GM12892 (cell line): ENCODE measurements around the gene TSPAN9.

ENCODE experiments used
- DNase-seq: peaks from one replicate; pipeline ENCODE4 v3.0.0; 2011; ENCODE audit not compliant: insufficient read length
- FAIRE-seq: peaks from 2 replicates; lab custom pipeline; 2011; peaks lifted over from hg19 to GRCh38; lab: Jason Lieb, UNC
- POLR2A ChIP-seq: IDR thresholded peaks from 2 replicates; pipeline ENCODE4 v1.6.1; 2011; ENCODE audit warnings: low read depth, low read length, control low read depth
- POLR2AphosphoS5 ChIP-seq: IDR thresholded peaks from 2 replicates; pipeline ENCODE4 v1.6.1; 2011; ENCODE audit warnings: low read depth, low read length, control low read depth
- TAF1 ChIP-seq: IDR thresholded peaks from 2 replicates; pipeline ENCODE4 v1.6.1; 2011; ENCODE audit warnings: low read depth, mild to moderate bottlenecking, control low read depth, low read length, borderline replicate concordance

TSPAN9 gene

DNA sequence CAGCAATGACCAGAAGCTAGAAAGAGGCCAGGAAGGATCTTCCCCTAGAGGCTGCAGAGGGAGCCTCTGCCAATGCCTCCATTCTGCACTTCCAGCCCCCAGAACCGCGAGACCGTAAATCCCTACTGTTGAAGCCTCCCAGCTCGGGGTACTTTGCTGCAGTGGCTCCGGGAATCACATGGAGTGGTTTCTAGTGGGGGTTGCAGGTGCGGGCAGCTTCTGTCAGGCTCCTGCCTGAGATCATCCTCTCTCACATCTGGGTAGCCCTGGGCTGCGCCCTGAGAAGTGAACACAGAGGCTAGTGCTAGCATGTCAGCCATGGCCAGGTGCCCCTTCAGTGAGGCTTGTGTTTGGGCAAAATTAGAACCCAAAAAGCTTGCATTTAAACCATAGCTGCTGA, 67.3 kb downstream of the TSPAN9 start:
- DNase-seq (no peak), FAIRE-seq (no peak)
- TF ChIP-seq TAF1: no peak
- TF ChIP-seq POLR2A: no peak
- no peak for TF ChIP-seq POLR2AphosphoS5

DNA sequence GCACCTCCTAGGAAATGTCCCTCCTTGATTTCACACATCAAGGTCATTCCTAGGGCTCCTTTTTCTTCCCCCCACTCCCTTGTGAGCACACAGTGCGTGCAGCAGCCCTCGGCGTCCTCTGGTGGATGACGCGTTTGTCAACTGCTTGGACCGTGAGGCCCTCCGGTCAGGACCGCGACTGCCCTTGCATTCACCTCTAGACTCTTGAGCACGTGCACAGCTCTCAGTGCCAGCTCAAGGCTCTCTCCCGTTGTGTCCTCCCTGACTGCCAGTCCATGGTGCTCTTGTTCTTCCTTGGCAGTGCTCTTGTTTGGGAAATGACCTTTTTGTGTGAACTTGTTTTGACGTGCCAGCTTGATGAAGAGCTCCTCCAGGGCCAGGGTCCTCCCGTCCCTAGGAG, 67.9 kb downstream of the TSPAN9 start:
- FAIRE-seq (no peak), DNase-seq (no peak)
- TF ChIP-seq POLR2AphosphoS5 (no peak), TAF1 (no peak), POLR2A (no peak)

DNA sequence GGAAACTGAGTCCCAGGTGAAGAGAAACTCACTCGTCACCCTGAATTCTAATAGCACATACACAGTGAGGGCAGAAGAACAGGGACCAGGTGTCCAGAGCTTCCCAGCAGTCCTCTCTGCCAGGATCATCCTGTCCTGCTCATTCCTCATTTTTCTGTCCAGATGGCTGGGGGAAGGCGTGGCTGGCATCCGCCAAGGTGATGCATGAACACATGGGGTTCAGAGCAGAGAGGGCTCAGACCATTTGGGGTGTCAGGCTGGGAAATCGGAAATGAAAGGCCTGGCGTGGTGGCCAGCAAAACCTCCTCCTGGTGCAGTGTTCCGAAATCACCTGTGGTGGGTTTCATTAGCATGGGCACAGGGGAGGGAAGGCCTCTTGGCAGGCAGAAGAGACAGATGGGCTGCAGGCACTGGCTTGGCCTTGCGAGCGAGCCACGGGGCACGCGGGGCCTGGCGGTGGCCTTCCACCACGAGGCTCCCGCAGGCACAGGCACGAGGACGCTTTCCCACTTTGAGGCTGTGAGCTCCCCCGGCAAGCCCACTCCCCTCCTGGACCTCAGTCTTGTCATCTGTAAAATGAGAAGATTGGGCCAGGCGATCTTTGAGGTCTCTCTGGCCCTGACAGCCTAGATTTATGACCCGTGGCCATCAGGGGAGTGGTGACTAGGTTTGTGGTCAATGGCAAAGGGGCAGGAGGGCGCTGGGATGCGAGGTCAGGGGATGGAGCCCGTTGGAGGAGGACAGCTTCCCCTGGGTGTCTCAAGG, 68.5 kb downstream of the TSPAN9 start:
- DNase-seq (no peak), FAIRE-seq (no peak)
- TF ChIP-seq POLR2AphosphoS5 (no peak), POLR2A (no peak), TAF1 (no peak)

DNA sequence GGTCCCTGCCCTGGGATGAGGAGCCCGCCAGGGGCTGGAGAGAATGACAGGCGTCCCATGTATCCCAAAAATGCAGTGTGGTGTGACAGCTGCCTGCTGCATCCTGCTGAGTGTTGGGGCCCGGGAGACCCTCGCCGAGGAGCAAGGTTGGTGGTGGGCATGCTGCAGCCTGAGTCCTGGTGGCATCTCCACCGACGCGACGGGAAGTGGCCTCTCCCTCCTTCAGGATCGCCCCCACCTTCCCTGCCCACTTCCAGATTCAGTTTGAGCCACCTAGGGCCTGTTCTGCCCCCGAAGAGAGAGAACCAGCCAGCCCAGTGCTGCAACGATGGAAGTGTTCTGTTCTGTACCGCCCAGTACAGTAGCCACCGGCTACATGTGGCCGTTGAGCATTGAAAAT, 70.1 kb downstream of the TSPAN9 start:
- no peak for DNase-seq
- FAIRE-seq: no peak
- TF ChIP-seq POLR2AphosphoS5 (no peak), POLR2A (no peak)

DNA sequence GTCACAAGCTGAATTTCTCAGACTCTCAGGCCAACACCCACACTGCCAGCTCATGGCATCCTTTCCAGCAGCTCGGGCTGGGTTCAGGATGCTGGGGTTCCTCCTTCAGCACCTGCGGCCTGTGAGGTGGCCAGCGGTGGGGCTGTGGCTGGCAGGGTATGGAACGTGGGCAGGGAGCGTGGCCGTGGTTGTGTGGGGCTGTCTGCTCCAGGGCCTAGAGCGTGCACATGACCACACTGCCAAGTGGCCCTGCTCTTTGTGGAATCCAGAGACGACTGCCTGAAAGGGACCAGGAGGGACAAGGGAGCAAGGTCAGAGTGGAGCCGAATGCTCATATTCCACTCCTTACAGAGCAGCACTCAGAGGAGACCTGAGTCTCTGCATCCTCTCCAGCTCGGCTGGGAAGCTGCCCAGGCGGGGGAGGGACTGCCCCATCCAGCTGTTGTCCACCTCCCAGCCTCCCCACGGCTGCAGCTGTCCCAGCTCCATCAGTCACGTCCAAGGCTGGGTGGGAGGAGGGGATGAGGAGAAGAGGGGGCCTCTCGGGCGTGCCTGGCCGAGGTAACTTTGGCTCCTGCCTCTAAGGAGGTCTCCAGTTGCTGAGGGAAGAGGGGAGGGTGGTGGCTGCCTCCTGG, 71.3 kb downstream of the TSPAN9 start:
- DNase-seq (no peak), FAIRE-seq (no peak)
- TF ChIP-seq TAF1 (no peak), POLR2AphosphoS5 (no peak), POLR2A (no peak)

DNA sequence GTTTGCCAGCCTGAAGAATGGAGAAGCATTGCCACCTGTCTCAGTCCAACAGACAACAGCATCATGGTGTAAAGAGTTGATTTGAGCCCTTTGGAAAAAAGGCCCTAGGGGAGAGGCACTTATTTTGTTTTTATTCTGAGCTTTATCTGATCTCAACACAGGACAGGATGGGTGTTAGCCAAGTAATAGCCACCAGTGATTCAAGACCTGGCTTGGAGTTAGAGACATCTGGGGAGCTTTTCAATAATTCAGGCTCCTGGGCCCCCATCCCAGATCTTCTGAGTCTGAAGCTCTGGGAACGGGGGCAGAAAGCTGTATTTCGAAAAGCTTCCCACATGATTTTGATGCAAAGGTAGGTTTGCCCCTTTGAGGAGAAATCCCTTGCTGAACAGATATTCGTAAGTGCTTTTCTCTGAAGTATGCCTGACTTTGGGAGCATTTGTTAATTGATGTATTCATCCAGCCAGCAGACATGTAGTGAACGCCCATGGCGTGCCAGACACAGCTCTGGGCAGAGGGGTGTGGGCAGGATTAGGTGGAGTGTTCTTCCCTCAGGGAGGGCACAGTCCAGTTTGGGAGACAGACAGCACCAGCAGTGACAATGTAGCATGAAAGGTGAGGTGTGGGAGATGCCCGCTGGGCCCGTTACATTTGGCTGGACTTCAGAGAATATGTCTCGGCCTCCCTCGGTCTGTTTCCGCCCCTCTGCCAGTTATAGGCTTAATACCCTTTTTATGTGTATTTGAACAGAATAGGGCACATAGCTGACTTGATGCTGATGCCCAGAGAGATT, 72.5 kb downstream of the TSPAN9 start:
- no peak for TF ChIP-seq POLR2A
- TF ChIP-seq POLR2AphosphoS5: no peak
- no peak for TF ChIP-seq TAF1
- DNase-seq (no peak), FAIRE-seq (no peak)

DNA sequence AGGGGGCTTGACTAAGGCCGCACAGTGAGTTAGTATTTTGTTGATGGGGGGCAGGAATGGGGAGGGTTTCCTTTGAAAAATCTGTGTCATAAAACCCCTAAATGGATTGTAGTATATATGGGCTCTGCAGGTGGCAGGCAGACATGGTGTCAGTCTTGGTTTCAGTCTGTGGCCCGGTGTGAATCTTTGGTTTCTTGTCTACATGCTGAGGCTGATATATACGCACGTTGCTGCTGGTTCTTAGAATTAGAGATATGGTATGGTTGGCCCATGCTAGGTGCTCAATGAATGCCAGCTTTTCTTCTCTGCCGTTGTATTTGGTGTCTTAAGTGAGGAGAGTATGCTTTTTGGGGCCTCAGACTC, 73.1 kb downstream of the TSPAN9 start:
- FAIRE-seq (no peak), DNase-seq (no peak)
- no peak for TF ChIP-seq POLR2A
- TF ChIP-seq TAF1: no peak
- TF ChIP-seq POLR2AphosphoS5: no peak

DNA sequence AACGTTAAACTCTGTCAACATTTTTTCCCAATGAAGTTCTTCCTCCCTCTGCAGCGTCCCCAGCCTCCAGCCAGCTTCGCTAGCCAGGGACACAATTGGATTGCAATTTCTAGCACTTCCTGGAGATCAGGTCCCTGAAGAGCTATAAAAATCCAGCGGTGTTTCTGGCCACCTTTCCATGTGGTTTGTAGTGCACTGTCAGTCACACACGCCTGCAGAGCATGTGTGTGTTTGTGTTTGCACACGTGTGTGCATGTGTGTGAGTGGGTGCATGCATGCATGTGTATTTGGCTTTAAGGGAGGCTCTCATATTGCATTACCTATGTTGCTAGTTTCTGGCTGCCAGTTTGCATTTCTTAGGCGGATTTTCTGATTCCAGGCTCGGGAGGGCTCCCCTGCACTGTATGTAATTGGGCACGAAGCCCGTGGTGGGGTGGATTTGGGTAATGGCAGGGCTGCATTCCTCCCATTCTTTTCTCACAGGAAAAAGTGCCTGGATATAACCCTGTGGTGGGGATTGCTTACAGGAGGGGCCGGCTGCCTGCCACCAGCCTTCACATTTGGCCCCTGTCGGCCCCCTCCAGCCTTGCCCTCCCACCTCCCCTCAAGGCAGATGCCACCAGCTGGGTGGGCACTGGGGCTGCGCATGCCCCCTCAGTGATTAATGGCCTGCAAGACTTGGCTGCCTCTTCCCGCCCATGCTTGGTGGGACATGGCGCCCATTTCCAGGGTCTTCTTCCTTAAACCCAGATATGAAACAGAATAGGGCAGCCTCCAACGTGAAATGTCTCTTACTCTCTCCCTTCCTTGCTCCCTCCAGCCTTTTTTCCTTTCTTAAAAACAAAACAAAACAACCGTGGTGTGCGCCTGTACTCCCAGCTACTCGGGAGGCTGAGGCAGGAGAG, 74.0 kb downstream of the TSPAN9 start:
- DNase-seq (no peak), FAIRE-seq (no peak)
- TF ChIP-seq TAF1: no peak
- no peak for TF ChIP-seq POLR2AphosphoS5
- TF ChIP-seq POLR2A: no peak

DNA sequence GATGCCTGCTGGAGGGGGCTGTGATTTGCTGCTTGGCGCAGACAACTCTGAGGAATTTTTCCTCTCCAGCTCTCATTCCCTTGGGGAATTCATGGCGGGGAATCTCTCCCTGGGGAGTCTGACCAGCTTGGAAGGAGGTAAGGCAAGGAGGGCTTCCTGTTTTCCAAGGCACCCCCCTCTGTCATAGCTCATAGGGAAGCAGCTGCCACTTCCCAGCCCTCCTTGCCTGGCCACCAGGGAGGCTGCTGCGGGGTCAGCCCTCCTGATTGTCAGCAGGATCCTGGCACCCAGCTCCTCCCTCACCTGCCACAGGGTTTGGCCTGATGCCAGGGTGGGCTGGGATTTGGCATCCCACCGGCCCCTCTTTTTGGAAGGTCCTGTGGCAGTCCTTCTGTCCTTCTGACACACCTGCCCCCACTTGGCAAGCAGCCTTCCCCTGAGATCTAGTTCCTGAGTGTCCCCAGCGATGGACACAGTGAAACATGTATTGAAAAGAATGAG, 74.9 kb downstream of the TSPAN9 start:
- no peak for DNase-seq
- TF ChIP-seq POLR2AphosphoS5: no peak
- no peak for FAIRE-seq

DNA sequence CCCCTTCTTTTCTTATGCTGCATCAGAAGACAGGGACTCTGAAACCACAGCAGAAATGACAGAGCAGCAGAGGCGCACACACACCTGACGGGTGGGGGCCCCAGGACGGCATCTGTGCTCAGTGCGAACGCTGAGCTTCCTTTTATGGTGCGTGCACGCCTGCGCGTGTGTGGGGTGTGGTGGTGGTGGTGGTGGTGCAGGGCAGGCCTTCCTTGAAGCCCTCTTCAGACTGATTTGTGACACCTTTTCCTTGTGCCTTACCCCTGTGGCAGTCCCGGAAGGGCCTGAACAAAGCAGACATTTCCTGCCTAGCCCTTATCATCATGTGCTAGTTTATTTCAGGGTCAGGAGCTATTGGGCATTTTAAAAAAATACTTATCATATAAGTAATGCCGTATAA, 75.7 kb downstream of the TSPAN9 start:
- no peak for TF ChIP-seq POLR2A
- TF ChIP-seq TAF1: no peak
- no peak for TF ChIP-seq POLR2AphosphoS5
- DNase-seq (no peak), FAIRE-seq (no peak)

DNA sequence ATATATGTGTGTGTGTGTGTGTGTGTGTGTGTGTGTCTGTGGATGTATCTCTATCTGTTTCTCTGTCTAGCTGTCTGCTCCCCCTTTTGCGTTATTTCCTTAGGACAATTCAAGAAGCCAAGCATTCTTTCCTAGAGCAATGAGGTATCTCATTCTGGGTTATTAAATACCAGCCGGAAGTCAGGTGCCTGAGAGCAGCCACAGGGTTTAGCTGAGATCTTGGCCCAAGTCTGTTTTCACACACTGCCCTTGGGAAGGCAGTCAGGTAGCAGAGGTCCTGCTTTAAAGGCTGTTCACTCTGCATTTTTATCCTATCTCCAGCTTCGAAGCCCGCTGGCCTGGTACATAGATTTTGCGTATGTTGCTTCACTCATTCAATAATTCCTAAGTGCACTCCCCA, 76.8 kb downstream of the TSPAN9 start:
- TF ChIP-seq POLR2AphosphoS5: no peak
- no peak for TF ChIP-seq POLR2A
- no peak for TF ChIP-seq TAF1
- no peak for FAIRE-seq
- no peak for DNase-seq
